H1 (cell line): ENCODE measurements around the gene CD151. TPM values are rescaled to one million over a fixed set of nuclear protein-coding genes. Genes with fewer than 3 reads are reported as not detected.

Experiments used
- polyA plus RNA-seq, 7 experiments: library from polyadenylated mRNA; depleted of rRNA in 3 of 7; stranded (reverse) in 5 of 7; unstranded in 2 of 7; fragments of >200 nt in 5 of 7; fragments of 200-250 nt in 2 of 7; gene quantifications; 1 replicate in 5 of 7; 2 replicates in 1 of 7; 4 replicates in 1 of 7; pipeline versions ENCODE4 v1.2.1 to v1.2.3, GENCODE V29; 2011 to 2013; ENCODE audit warnings: missing spikeins in 2 of 7, mixed read lengths in 2 of 7
- total RNA-seq: library from RNA; stranded (reverse); fragmentation: NEBNext Ultra II Directional; extraction: Animal tissue kit (Norgen Biotek cat#: 25700); gene quantifications from 2 replicates; pipeline ENCODE4 v1.2.1, GENCODE V29; 2021
- TF ChIP-seq, protein P1 (sequence below): IDR thresholded peaks from 2 replicates; pipeline ENCODE4 v1.6.1; 2012; ENCODE audit warnings: low read length, inconsistent platforms

CD151 gene
- total and polyA plus RNA-seq, 2 of the 8 experiments (the other 6 are each of a cell fraction or from before 2014, with no cell fraction given) = 101 to 212 TPM

GRCh38 chr11:844693-845644, 12.2 kb downstream of the CD151 start (continued):
- TF ChIP-seq, protein P1, sequence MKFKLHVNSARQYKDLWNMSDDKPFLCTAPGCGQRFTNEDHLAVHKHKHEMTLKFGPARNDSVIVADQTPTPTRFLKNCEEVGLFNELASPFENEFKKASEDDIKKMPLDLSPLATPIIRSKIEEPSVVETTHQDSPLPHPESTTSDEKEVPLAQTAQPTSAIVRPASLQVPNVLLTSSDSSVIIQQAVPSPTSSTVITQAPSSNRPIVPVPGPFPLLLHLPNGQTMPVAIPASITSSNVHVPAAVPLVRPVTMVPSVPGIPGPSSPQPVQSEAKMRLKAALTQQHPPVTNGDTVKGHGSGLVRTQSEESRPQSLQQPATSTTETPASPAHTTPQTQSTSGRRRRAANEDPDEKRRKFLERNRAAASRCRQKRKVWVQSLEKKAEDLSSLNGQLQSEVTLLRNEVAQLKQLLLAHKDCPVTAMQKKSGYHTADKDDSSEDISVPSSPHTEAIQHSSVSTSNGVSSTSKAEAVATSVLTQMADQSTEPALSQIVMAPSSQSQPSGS = no peak
